GM08714 (cell line): Measurements from ENCODE around the gene C16orf95.
"Not testable (repeated sequence)": the region's sequence is repeated elsewhere in the genome, so short reads cannot be mapped to it uniquely, and the experiment has no call there.

Source experiments
- H3K4me3 ChIP-seq: fragments of 200-500 bp; sonication (Bioruptor generic); 2 replicates; pipeline ENCODE4 v1.5.1; 2014; ENCODE audit warnings: mild to moderate bottlenecking, low read length, inconsistent platforms
- ZNF274 ChIP-seq: IDR thresholded peaks from 2 replicates; pipeline ENCODE4 v1.6.1; 2012; ENCODE audit warnings: mild to moderate bottlenecking, low read depth, low read length

Gene C16orf95

GRCh38 chr16:87342504-87342903, 25.3 kb upstream of the C16orf95 start:
- no peak for TF ChIP-seq ZNF274
- H3K4me3 ChIP-seq = no peak overlapping the region

GRCh38 chr16:87340198-87340597, 23.0 kb upstream of the C16orf95 start:
- H3K4me3 ChIP-seq = no peak overlapping the region
- TF ChIP-seq ZNF274 = no peak

DNA sequence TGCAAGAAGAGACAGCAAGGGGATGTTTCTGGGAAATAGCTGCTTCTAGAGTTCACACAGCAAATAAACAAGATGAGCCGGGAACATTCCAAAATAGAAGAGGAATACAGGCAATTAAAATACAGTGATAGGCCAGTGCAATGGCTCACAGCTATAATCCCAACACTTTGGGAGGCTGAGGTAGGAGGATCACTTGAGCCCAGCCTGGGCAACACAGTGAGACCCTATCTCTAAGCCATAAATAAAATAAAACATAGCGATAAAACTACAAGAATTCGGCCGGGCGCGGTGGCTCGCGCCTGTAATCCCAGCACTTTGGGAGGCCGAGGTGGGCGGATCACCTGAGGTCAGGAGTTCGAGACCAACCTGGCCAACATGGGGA, 22.5 kb upstream of the C16orf95 start:
- H3K4me3 ChIP-seq = not testable (repeated sequence)

- no peak overlapping the region for H3K4me3 ChIP-seq
- no peak for TF ChIP-seq ZNF274
These were observed 22.0 kb upstream of the C16orf95 start for GRCh38 chr16:87339086-87339723.

GRCh38 chr16:87338155-87338765, 21.1 kb upstream of the C16orf95 start:
- TF ChIP-seq ZNF274 = no peak
- no peak overlapping the region for H3K4me3 ChIP-seq

DNA sequence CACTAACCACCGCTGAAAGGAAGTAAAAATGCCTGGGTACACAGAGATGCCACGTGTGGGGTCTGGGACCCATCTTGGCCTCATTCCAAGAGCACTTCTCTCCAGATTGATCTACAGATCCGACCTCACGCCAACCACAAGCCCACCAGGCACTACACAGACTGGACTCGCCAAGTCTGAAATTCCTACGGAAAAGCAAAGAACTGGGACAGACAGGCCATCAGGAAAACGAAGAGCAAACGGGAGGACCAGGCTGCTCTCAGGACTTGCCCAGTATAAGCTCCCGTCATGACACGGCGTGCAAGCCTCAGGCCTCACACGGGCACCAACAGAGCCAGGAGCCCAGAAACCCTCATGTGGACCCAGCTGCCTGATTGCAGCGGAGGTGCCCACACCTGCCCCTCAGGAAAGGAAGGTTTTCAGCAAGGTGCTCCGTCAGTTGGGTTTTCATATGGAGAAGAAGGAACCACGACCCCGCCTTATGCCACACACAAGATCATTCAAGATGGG, 20.1 kb upstream of the C16orf95 start:
- H3K4me3 ChIP-seq = no peak overlapping the region
- no peak for TF ChIP-seq ZNF274

GRCh38 chr16:87336434-87337240, 19.4 kb upstream of the C16orf95 start:
- no peak for TF ChIP-seq ZNF274
- no peak overlapping the region for H3K4me3 ChIP-seq

- no peak overlapping the region for H3K4me3 ChIP-seq
- no peak for TF ChIP-seq ZNF274
These were observed 18.6 kb upstream of the C16orf95 start for GRCh38 chr16:87335625-87336433.

- no peak overlapping the region for H3K4me3 ChIP-seq
These were observed 17.7 kb upstream of the C16orf95 start for GRCh38 chr16:87334651-87335624.

GRCh38 chr16:87333581-87334331, 16.6 kb upstream of the C16orf95 start:
- no peak overlapping the region for H3K4me3 ChIP-seq
- no peak for TF ChIP-seq ZNF274

More at GRCh38 chr16:87334651-87335624, 17.7 kb upstream of the C16orf95 start:
- no peak for TF ChIP-seq ZNF274

DNA sequence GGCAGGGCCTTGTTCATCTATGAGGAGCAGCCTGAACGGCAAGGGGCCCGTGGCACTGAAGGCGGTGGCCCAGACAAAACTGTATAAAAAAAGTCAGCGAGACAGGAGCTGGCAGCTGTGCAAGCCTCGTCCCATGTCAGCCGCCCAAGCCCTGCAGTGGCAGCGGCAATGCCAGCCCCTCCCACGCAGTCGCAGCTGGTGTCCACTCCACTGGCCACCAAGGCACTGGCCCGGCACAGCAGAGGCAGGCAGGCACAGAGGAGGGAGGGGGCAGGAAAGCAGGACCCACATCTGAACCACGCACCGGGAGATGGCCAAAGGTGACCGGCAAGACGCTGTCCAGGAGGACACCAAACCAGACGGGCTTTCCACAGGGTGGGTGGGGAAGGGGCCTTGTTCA, 15.9 kb upstream of the C16orf95 start:
- TF ChIP-seq ZNF274 = no peak

GRCh38 chr16:87332150-87332549, 15.0 kb upstream of the C16orf95 start:
- H3K4me3 ChIP-seq = no peak overlapping the region
- TF ChIP-seq ZNF274 = no peak

More for the DNA sequence above, 15.9 kb upstream of the C16orf95 start:
- H3K4me3 ChIP-seq = no peak overlapping the region
